Subcutaneous adipose tissue (tissue), 4 donors: ENCODE results near the gene LDLRAD4. TPM values are rescaled to one million over a fixed set of nuclear protein-coding genes. Genes with fewer than 3 reads are reported as not detected.

Source experiments
- total RNA-seq, 4 donors: library from RNA; depleted of rRNA; stranded (reverse); fragments of >200 nt; gene quantifications; one replicate each; pipeline ENCODE4 v1.1.0, GENCODE V29; 2016
- TF ChIP-seq, protein P1 (sequence below): fragments of 450-650 bp; IDR thresholded peaks from one replicate; pipeline ENCODE4 v1.5.1; 2016; ENCODE audit warnings: low read depth, mild to moderate bottlenecking, control low read depth, antibody characterized with exemption, moderate library complexity

The LDLRAD4 gene
- total RNA-seq, 4 donors from 2014 or later = 16.4 to 28.4 (median 21.6) TPM

DNA sequence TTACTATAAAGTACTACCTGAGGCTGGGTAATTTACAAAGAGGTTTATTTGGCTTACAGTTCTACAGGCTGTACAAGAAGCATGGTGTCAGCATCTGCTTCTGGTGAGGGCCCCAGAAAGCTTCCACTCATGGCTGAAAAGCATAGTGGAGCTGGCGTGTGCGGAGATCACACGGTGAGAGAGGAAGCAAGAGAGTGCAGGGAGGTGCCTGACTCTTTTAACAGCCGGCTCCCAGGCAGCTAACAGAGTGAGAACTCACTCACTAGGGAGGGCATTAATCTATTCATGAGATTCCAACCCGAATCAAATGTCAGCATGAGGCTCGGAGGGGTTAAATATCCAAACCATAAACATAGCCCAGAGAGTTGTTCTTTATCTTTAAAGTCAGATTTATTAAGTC lies 117.3 kb downstream of the LDLRAD4 start:
- TF ChIP-seq, protein P1, sequence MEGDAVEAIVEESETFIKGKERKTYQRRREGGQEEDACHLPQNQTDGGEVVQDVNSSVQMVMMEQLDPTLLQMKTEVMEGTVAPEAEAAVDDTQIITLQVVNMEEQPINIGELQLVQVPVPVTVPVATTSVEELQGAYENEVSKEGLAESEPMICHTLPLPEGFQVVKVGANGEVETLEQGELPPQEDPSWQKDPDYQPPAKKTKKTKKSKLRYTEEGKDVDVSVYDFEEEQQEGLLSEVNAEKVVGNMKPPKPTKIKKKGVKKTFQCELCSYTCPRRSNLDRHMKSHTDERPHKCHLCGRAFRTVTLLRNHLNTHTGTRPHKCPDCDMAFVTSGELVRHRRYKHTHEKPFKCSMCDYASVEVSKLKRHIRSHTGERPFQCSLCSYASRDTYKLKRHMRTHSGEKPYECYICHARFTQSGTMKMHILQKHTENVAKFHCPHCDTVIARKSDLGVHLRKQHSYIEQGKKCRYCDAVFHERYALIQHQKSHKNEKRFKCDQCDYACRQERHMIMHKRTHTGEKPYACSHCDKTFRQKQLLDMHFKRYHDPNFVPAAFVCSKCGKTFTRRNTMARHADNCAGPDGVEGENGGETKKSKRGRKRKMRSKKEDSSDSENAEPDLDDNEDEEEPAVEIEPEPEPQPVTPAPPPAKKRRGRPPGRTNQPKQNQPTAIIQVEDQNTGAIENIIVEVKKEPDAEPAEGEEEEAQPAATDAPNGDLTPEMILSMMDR = no peak

DNA sequence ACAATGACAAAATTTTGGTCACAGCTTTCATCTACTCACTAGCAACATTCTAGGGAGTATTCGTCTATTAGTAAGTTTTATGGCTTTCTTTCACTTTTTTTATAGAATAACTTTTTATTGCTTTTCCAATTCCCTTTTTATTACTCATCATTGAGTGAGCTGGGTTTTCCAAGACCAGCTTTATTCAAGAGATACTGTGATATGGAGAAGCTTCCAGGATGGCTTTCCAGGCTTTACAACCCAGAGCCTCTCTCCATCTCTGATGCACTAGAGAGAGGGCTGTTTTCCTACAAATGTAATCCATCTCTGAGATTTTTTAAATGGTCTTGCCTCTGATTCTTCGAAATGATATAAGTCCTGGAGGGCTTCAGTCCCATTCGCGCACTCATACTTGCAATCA lies 118.3 kb downstream of the LDLRAD4 start:
- TF ChIP-seq, protein P1 = no peak

DNA sequence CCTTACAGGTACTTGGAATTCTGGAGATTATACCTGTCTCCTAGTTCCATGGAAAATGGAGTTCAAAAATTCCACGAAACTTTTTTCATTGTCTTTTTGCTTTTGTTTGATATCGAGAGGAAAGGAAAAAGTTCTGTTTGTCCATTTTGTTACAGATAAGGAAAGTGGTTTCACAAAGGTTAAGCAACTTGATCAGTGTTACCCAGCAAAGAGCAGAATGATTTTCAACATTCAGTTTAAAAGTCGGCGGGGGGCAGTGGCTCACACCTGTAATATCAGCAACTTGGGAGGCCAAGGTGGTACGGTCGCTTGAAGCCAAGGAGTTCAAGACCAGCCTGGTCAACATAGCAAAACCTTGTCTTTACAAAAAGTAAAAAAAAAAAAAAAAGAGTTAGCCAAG lies 118.8 kb downstream of the LDLRAD4 start:
- TF ChIP-seq, protein P1 = no peak

- TF ChIP-seq, protein P1 = no peak
Measured at GRCh38 chr18:13338318-13338717, 119.8 kb downstream of the LDLRAD4 start.

DNA sequence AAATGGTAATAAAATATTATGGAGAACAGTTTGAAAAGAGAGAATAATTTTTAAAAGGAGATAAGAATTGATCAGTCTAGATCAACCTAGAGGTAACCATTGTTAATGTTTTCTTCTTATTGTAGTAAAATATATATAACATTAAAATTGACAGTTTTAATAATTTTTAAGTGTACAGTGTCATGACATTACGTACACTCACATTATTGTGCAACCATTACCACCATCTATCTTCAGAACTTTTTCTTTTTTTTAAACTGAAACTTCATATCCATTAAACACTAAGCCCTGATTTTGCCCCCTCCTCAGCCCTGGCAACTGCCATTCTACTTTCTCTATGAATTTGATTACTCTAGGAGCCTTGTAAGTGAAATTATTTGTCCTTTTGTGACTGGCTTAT lies 121.1 kb downstream of the LDLRAD4 start:
- TF ChIP-seq, protein P1 = no peak

DNA sequence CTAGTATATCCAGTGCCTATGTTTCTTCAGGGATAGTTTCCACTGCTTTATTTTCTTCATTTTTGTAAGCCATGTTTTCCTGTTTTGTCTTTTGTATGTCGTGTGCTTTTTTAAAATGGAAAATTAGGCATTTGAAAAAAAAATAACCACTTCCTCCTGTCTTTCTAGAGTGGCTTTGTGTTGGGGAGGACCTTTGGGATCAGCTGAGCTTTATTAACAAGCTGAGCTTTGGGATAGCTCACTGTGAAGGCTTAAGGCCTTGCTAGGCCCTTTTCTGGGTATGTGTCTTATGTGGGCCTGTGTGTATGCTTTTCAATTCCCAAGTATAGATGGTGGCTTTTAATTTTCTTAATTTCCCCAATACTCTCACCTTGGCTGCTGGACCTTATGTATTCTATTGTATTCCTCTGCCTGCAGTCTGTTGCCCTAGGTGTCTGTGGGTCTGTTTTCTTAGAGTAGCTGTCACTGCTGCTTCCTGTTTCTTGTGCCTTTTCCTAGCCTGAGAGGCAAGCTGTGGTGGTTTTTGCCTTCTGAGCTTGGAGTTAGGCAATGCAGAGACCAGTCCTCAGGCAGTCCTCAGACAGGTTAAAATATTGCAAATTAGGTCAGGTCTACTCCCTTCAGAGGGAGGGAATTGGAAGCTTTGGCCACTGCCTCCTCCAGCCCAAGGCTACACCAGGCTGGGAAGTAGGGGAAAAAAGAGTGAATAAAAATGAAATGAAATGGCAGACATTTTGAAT lies 134.7 kb downstream of the LDLRAD4 start:
- TF ChIP-seq, protein P1 = no peak

- TF ChIP-seq, protein P1 = no peak
Measured at GRCh38 chr18:13354402-13354801, 135.8 kb downstream of the LDLRAD4 start.
